H7 (cell line): Measurements from ENCODE around the gene MSL1. TPM values are rescaled to one million over a fixed set of nuclear protein-coding genes. Genes with fewer than 3 reads are reported as not detected.
"Not testable (repeated sequence)": the region's sequence is repeated elsewhere in the genome, so short reads cannot be mapped to it uniquely, and the experiment has no call there.

ENCODE experiments used
- DNase-seq: peaks from one replicate; pipeline ENCODE4 v3.0.0; 2012
- H3K27me3 ChIP-seq: 2 replicates; pipeline ENCODE4 v1.6.0; 2011; ENCODE audit warnings: mild to moderate bottlenecking, low read length; ENCODE audit not compliant: control insufficient read depth, insufficient read depth
- H3K36me3 ChIP-seq: replicated peaks from 2 replicates; pipeline ENCODE4 v1.5.1; 2011; ENCODE audit warnings: low read length; ENCODE audit not compliant: control insufficient read depth, insufficient read depth
- H3K4me3 ChIP-seq: 2 replicates; pipeline ENCODE4 v1.5.1; 2011; ENCODE audit warnings: low read depth, mild to moderate bottlenecking, control low read depth, low read length, moderate library complexity; ENCODE audit not compliant: insufficient read depth
- total RNA-seq: library from RNA; depleted of rRNA; stranded (reverse); fragments of >200 nt; shearing (Covaris generic); gene quantifications from 2 replicates; pipeline ENCODE4 v1.2.3, GENCODE V29; 2014

MSL1 gene
- total RNA-seq, 1 experiment from 2014 or later = 44.2 TPM

GRCh38 chr17:40124279-40125141 lies 2.7 kb downstream of the MSL1 start:
- peaks cover 11% of the 10 kb centered on the region for H3K36me3 ChIP-seq
- no peaks in the 10 kb centered on the region for H3K27me3 ChIP-seq
- H3K4me3 ChIP-seq = peak overlapping the region; percentile 93
- DNase-seq = peak; percentile 44

- Histone ChIP-seq H3K4me3 (no peak overlapping the region), H3K27me3 (no peaks in the 10 kb centered on the region), H3K36me3 (peaks cover 41% of the 10 kb centered on the region)
- no peak for DNase-seq
Measured at GRCh38 chr17:40129498-40129897, 7.7 kb downstream of the MSL1 start.

- DNase-seq = no peak
- no peaks in the 10 kb centered on the region for H3K27me3 ChIP-seq
- H3K4me3 ChIP-seq = no peak overlapping the region
- H3K36me3 ChIP-seq = peaks cover 46% of the 10 kb centered on the region
Measured at GRCh38 chr17:40130352-40131042, 8.7 kb downstream of the MSL1 start.

GRCh38 chr17:40134184-40134583 lies 12.4 kb downstream of the MSL1 start:
- H3K4me3 ChIP-seq = no peak overlapping the region
- no peaks in the 10 kb centered on the region for H3K27me3 ChIP-seq
- peaks cover 44% of the 10 kb centered on the region for H3K36me3 ChIP-seq
- no peak for DNase-seq

- Histone ChIP-seq H3K27me3 (no peaks in the 10 kb centered on the region), H3K4me3 (no peak overlapping the region), H3K36me3 (peaks cover 35% of the 10 kb centered on the region)
- DNase-seq = no peak
Measured at GRCh38 chr17:40135817-40136216, 14.0 kb downstream of the MSL1 start.

GRCh38 chr17:40139566-40140058 lies 17.8 kb downstream of the MSL1 start:
- DNase-seq = no peak
- Histone ChIP-seq H3K4me3 (peak overlapping the region; percentile 38), H3K27me3 (no peaks in the 10 kb centered on the region), H3K36me3 (peaks cover 16% of the 10 kb centered on the region)

GRCh38 chr17:40143166-40143565 lies 21.4 kb downstream of the MSL1 start:
- DNase-seq, H3K36me3 ChIP-seq, H3K27me3 ChIP-seq, H3K4me3 ChIP-seq: not testable (repeated sequence)

- Histone ChIP-seq H3K27me3 (no peaks in the 10 kb centered on the region), H3K36me3 (peaks cover 13% of the 10 kb centered on the region), H3K4me3 (no peak overlapping the region)
- DNase-seq = no peak
Measured at GRCh38 chr17:40145476-40145875, 23.7 kb downstream of the MSL1 start.

GRCh38 chr17:40148527-40148926 lies 26.8 kb downstream of the MSL1 start:
- DNase-seq = no peak
- H3K27me3 ChIP-seq = no peaks in the 10 kb centered on the region
- H3K4me3 ChIP-seq = no peak overlapping the region
- H3K36me3 ChIP-seq = peaks cover 8% of the 10 kb centered on the region

GRCh38 chr17:40150276-40150675 lies 28.5 kb downstream of the MSL1 start:
- Histone ChIP-seq H3K36me3 (peaks cover 10% of the 10 kb centered on the region), H3K27me3 (no peaks in the 10 kb centered on the region), H3K4me3 (no peak overlapping the region)
- no peak for DNase-seq

GRCh38 chr17:40151414-40151963 lies 29.7 kb downstream of the MSL1 start:
- H3K4me3 ChIP-seq = no peak overlapping the region
- DNase-seq = no peak
- H3K36me3 ChIP-seq = peaks cover 9% of the 10 kb centered on the region
- no peaks in the 10 kb centered on the region for H3K27me3 ChIP-seq

- no peak overlapping the region for H3K4me3 ChIP-seq
- DNase-seq = no peak
- H3K36me3 ChIP-seq = peaks cover 7% of the 10 kb centered on the region
- H3K27me3 ChIP-seq = no peaks in the 10 kb centered on the region
Measured at GRCh38 chr17:40153603-40154236, 31.9 kb downstream of the MSL1 start.

GRCh38 chr17:40157973-40158372 lies 36.2 kb downstream of the MSL1 start:
- Histone ChIP-seq H3K36me3 (peaks cover 16% of the 10 kb centered on the region), H3K4me3 (no peak overlapping the region), H3K27me3 (no peaks in the 10 kb centered on the region)
- DNase-seq = no peak

GRCh38 chr17:40158438-40159013 lies 36.8 kb downstream of the MSL1 start:
- Histone ChIP-seq H3K27me3 (no peaks in the 10 kb centered on the region), H3K36me3 (peaks cover 20% of the 10 kb centered on the region), H3K4me3 (no peak overlapping the region)
- DNase-seq = no peak
